NCI-H1092 (cell line): ENCODE results near the gene SENP8.
A peak's percentile ranks its signal among the peaks of the same experiment; 100 is the strongest.
"Not testable (repeated sequence)": the region's sequence is repeated elsewhere in the genome, so short reads cannot be mapped to it uniquely, and the experiment has no call there.

Source experiments
- DNase-seq: peaks from one replicate; lab custom pipeline; 2025; lab: John Stamatoyannopoulos, UW

Gene SENP8

DNA sequence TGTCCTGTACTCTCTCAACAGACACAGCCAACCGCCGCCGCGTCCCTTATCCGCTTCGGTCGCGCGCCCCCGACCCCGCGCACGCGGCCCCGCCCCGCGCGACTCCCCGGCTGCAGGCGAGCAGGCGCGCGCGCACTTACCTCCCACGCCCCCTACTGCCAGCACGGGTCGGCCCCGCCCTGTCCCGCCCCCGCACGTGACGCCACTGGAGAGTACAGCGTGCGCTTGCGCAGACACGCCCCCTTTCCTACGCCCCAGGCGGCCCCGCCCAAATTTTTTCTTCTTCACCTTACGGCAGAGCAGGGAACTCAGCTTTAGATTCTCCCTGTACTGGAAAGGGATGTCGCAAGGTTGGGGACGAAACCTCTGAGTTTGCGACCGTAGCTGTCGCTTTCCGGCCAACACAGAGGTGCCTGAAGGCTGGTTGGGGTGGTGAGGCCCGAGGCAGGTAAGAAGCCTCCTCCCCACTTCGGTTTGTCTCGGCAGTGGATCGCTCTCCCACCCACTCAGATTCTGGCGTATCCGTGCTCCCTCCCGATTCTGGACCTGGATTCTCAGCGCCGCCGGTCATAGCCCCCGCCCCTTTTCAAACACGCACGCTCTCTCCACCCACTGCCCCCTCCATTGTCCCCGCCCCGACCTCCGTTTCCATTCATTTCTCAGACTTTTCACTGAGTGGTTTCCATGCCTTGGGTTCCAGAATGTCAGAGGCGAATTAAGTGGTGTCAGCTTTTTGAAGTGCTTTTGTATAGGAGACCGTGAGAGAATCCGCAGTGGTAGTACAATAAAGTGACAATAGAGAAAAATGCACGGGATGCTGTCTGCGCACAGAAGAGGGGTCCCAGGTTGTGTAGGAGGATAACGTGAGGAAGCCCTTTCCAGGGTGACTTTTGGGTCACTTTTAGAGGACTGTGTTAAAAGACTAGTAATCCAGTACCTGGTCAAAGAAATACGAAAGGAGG lies at the start of gene SENP8, which contains the start of gene MYO9A:
TSS of gene SENP8 (plus strand) at position 387 of the 962 bp plus-strand sequence. CDS start 21,221 bp downstream, outside the sequence.
TSS of gene MYO9A (minus strand) at position 134 of the 962 bp plus-strand sequence. CDS start 71,587 bp downstream, outside the sequence.
- DNase-seq, result peak; percentile 92

DNA sequence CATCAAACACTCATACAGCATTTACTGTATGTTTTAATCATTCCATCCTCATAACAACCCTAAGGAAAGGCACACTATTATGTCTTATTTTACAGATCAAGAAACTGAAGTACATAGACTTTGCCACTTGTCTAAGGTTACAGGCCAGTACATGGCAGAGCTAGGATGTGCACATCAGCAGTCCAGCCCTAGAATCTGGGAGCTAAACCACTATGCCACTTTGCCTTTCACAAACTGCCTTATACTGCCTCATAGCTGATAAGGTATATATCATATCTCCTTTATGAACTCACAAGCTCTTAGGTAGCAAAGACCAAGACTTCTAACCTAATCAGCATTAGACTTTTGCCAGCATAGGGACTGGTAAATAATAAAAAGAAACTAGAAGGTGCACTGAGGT lies 49.3 kb upstream of the SENP8 start:
- DNase-seq, result no peak

DNA sequence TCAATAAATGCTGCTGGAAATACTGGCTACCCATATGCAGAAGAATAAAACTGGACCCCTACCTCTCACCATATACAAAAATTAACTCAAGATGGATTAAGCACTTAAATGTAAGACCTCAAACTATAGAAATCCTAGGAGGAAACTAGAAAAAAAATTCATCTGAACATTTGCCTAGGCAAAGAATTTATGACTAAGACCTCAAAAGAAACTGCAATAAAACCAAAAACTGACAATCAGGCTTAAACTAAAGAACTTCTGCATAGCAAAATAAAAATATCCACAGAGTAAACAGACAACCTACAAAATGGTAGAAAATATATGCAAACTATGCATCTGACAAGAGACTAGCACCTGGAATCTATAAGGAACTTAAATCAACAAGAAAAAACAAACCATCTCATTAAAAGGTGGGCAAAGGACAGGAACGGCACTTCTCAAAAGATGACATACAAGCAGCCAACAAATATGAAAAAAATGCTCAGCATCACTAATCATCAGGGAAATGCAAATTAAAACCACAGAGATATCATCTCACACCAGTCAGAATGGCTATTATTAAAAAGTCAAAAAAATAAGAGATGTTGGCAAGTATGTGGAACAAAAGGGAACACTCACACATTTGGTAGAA lies 47.3 kb upstream of the SENP8 start:
- DNase-seq, result no peak

DNA sequence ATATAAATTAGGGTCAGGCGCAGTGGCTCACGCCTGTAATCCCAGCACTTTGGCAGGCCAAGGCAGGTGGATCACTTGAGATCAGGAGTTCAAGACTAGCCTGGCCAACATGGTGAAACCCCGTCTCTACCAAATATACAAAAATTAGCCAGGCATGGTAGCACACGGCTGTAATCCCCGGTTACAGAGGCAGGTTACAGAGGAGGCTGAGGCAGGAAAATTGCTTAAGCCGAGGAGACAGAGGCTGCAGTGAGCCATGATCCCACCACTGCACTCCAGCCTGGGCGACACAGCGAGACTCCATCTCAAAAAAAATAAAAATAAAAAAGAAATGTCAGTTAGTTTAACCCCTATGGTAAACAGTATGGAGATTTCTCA lies 46.8 kb upstream of the SENP8 start:
- not testable (repeated sequence) for DNase-seq

DNA sequence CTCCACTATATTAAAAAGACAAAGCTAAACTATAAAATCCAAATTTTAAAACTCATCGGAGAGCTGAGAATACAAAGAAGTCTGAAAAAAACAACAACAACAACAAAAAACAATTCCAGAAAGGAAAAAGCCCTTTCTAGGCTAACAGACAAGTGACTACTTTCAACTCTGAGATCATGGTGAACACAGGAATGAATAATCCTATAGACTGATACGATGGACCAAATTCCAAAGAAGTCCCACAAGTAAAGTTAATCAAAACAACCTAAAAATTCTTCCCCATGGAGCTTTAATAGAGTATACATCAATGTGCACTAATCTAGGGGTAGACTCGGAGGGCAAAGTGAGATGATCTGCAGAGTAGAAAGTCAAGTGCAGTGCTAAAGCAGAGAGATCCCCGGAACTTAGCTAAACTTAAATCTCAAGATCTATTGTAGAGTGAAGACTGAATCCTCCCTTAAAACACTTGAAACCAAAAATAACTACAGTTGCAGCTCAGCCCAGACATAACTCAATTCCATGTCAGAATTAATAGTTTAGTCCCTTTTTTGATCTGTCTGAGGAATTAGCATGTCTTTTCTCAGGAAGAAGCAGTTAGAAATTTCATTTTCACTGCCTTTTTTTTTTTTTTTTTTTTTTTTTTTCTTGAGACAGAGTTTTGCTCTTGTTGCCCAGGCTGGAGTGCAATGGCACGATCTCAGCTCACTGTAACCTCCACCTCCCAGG lies 43.7 kb upstream of the SENP8 start:
- no peak for DNase-seq

DNA sequence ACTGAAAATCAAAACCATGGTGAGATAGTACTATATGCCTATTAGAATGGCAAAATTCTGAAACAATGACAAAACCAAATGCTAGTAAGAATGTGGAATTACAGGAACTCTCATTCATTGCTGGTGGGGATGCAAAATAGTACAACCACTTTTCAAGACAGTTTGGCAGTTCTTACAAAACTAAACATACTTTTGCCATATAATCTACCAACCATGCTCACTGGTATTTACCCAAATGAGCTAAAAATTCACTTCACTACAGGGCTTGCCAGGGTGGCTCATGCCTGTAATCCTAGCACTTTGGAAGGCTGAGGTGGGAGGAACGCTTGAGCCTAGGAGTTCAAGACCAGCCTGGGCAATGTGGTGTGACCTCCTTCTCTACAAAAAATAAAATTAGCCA lies 40.3 kb upstream of the SENP8 start:
- DNase-seq, result no peak

DNA sequence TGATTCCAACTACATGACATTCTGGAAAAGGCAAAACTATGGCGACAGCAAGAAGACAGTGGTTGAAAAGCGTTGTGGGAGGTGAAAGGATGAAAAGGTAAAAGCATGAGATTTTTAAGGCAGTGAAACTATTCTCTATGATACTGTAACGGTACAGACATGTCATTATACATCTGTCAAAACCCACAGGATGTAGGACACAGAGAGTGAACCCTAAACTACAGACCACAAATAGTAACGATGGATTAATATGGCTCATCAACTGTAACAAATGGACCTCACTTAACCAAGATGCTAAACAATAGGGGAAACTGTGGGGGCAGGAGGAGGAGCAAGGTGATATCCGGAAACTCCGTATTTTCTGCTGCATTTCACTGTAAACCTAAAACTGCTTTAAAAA lies 39.3 kb upstream of the SENP8 start:
- no peak for DNase-seq

DNA sequence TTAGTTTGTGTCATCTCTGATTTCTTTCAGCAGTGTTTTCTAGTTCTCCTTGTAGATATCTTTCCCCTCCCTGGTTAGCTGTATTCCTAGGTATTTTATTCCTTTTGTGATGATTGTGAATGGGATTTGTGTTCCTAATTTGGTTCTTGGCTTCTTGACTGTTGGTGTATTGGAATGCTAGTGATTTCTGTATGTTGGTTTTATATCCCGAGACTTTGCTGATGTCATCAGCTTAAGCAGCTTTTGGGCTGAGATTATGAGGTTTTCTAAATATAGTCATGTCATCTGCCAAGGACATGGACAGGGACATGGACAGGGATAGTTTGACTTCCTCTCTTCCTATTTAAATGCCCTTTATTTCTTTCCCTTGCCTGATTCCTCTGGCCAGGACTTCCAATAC lies 36.0 kb upstream of the SENP8 start:
- DNase-seq, result no peak

DNA sequence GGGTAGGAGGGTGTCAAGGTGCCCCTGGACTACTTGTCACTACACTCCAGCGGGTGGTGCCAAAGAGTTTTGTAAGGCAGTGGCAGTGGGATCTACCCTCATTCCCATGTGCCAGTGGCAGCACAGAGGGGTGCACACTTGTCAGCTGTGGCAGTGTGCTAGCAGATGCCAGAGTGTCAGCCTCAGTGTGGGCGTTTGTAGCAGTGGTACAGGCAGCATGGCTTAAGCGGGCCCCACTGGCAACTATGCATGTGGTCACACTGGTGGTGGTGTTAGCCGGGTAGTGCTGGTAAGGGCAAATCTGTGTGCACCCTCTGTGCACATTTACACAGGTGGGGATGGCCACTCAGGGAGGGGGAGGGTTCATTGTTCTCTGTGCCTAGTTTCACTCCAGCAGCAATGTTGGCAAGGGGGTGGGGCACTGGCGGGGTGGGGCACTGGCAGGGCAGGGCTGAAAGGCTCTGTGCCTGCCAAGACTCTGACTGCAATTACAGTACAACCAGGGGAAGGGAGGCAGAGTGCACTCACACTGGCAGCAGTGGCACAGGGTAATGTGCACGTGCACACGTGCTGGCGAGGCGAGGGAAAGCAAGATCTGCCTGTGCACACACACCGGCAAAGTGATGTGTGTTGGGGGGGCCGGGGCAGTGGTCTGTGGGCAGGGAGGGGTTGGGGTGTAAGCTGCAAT lies 32.0 kb upstream of the SENP8 start:
- DNase-seq, result no peak

DNA sequence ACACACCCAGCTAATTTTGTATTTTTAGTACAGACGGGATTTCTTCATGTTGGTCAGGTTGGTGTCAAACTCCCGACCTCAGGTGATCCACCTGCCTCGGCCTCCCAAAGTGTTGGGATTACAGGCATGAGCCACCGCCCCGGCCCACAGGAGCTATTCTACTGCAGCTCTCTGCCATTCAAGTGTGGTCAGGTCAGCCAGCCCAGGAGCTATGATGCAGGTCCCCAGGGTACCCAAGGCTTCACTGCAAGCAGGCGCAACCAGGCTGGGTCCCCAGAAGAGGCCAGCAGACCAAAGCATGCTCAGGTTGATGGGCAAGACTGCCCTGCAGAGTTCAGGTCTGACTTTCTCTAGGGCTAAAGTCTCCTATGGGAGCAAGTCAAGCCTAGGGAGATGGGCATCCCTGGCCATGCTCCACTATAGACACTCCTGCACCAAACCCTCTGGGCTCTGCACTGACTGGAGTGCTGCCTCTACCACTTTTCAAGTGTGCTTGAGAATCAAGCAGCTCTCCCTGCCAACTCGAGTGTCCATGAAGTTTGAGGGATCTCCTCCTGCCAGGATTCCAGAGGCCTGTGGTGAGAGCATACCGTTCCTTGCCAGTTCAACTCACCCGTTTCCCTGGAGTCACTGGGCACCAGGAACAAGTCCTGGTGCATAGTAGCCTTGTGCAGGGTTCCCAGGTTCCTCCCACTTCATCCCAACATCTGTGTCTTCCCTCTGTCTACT lies 31.1 kb upstream of the SENP8 start:
- DNase-seq, result no peak

DNA sequence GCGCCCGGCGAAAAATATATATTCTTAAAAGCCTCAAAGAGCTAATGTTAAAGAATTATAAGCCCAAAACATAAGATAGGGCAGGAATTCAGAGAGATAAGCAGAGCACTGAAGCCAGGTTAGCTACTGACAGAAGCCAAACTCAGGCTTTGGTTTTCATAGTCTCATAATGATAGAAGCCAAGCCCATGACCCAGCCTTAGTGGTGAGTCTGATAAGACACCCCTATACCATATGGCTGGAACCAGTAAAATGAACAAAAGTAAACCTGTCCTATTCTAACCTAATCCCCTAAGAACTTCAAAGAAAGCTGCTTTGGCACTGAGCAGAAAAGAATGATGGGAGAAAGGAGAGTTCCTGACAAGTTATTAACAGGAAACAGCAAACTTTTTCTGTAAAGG lies 26.2 kb upstream of the SENP8 start:
- DNase-seq, result no peak

DNA sequence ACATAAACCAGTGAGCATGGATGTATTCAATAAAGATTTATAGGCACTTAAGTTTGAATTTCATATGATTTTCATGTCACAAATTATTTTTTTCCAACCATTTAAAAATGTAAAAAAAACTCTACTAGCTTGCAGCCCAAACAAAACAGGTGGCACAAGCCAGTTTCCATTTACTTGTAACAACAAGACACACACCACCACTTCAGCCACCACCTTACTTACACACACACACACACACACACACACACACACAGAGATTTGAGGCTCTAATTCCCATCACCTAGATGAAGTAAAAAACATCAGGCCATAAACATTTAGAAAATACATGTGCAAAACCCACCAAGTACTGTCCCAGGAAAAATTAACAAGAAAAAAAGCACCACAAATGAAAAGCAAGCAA lies 25.5 kb upstream of the SENP8 start:
- no peak for DNase-seq

DNA sequence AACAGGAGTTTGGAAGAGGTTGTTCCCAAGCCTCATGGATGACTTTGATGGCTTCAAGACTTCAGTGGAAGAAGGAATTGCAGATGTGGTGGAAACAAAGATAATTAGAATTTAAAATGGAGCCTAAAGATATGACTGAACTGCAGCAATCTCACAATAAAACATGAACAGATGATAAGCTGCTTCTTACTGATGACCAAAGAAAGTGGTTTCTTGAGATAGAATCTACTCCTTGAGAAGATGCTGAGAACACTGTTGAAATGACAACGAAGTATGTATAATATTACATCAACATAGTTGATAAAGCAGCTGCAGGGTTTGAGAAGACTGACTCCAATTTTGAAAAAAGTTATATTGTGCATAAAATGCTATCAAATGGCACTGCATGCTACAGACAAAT lies 21.4 kb upstream of the SENP8 start:
- no peak for DNase-seq

DNA sequence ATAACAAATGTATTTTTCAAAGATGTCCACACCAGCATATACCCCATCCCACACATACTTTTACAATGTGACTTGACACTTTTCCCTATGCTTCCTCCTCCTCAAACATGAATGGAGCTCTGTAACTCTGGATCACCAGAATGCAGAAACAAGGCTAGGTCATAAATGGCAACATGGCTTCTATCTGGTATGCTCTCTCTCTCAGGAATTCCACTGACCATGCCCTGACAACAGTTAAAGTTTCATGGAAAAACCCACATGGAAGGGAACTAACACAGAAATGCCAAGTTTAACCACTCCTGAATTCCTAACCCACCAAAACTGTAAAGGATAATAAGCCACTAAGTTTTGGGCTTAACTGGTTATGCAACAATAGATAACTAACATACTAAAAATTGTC lies 20.2 kb upstream of the SENP8 start:
- no peak for DNase-seq

DNA sequence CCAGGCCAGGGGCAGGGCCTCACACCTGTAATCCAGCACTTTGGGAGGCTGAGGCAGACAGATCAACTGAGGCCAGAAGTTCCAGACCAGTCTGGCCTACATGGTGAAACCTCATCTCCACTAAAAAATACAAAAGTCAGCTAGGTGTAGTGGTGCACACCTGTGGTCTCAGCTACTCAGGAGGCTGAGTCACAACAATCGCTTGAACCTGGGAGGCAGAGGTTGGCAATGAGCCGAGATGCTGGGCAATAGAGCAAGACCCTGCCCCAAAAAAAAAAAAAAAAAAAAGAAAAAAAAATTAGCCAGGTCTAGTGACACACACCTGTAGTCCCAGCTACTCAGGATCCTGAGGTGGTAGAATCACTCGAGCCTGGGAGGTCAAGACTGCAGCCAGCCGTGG lies 19.0 kb upstream of the SENP8 start:
- no peak for DNase-seq

DNA sequence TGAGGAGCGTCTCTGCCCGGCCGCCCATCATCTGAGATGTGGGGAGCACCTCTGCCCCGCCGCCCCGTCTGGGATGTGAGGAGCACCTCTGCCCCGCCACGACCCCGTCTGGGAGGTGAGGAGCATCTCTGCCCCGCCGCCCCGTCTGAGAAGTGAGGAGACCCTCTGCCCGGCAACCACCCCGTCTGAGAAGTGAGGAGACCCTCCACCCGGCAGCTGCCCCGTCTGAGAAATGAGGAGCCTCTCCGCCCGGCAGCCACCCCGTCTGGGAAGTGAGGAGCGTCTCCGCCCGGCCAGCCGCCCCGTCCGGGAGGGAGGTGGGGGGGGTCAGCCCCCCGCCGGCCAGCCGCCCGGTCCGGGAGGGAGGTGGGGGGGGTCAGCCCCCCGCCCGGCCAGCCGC lies 17.7 kb upstream of the SENP8 start:
- not testable (repeated sequence) for DNase-seq

DNA sequence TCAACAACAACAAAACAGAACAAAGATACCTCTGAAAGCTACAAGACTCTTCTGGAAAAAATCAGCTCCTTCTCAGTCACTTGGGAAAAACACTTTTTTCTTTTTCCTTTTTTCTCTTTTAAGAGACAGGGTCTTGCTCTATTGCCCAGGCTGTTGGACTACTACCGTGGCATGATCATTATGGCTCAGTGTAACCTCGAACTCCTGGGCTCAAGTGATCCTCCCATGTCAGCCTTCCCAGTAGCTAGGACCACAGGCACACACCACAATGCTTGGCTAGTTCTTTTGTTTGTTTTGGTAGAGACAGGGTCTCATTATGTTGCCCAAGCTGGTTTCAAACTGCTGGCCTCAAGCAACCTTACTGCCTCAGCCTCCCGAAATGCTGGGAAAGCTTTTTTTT lies 13.1 kb upstream of the SENP8 start:
- DNase-seq, result no peak

DNA sequence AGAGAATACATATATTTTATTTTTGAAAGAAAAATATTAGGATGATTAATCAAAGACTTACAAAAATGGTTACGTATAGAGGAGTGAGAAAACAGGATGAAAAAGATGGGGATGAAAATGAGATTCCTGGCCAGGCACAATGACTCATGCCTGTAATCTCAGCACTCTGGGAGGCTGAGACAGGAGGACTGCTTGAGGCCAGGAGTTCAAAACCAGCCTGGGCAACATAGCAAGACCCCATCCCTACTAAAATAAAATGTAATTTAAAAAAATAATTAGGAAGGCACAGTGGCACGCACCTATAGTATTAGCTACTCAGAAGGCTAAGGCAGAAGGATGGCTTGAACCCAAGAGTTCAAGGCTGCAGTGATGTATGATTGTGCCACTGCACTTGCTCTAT lies 12.1 kb upstream of the SENP8 start:
- DNase-seq, result no peak

DNA sequence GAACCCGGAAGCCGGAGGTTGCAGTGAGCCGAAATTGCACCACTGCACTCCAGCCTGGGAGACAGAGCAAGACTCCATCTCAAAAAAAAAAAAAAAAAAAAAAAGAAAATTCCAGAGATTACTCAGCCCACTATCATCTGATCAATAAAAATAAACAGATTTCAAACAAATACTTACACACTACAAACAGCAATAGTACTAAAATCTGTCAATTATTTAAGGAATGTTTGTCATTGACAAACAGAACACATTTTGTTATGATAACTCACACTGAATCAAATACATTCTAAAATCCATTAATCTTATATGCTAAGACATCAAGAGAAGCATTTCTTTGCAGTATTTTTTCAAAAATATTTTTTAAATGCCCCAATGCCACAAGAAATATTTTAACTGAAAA lies 7.8 kb upstream of the SENP8 start:
- no peak for DNase-seq

DNA sequence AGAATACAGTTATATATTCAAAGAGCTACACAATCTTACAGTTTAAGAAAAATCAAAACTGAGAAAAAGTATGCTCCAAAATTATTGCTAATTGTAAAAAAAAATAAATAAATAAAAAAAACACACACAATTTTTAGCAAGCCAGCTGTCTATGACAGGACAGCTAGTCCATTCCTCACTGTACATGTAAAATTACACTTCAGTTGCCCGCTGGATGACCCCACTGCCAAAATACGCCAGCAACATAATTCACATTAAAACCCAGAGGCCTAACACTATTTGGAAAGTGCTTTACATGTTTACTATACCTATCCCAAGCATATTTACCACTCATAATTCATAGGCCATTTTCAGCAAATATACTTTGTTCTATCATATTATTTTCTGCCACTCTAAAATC lies 6.1 kb upstream of the SENP8 start:
- DNase-seq, result no peak

DNA sequence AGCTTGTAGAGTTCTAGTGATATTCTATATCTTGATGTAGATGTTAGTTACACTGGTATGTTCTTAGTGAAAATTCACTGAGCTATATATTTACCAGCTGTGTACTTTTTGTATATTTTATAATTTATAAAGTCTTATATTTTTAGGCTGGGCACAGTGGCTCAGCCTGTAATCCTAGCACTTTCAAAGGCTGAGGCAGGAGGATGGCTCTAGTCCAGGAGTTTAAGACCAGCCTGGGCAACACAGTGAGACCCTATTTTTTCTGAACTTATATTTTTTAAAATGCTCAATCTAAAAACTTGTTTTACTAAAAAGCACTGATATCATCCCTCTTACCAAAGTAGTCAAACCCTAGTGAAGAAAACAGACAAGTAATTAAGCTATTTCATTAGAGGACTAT lies 5.4 kb upstream of the SENP8 start:
- DNase-seq, result no peak
